HG03280 (cell line): Measurements from ENCODE around the gene ADARB2.
"Not testable (repeated sequence)": the region's sequence is repeated elsewhere in the genome, so short reads cannot be mapped to it uniquely, and the experiment has no call there.

ENCODE experiments used
- ATAC-seq: cut with Tn5 transposase; IDR thresholded peaks from one replicate; pipeline ENCODE4 v1.9.1; 2021; ENCODE audit warnings: mild to moderate bottlenecking, moderate library complexity; ENCODE audit not compliant: unreplicated experiment

ADARB2 gene

GRCh38 chr10:1169981-1170866, 567.1 kb downstream of the ADARB2 start:
- ATAC-seq: no peak

GRCh38 chr10:1169186-1169885, 568.0 kb downstream of the ADARB2 start:
- ATAC-seq: no peak

DNA sequence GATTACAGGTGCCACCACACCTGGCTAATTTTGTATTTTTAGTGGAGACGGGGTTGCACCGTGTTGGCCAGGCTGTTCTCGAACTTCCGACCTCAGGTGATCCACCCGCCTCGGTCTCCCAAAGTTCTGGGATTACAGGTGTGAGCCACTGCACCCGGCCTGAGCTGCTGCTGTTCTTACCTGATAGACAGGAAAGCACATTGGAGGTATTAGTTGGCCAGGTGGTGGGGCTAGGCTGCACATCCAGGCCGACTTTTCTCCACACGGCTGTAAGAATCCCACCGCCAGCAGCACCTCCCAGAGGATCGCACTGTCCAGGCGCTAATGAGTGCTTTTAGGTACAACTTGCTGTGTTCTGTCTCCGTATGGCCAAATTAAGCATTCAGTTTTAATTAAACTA, 568.6 kb downstream of the ADARB2 start:
- no peak for ATAC-seq

- no peak for ATAC-seq
Measured at GRCh38 chr10:1166828-1167275, 570.5 kb downstream of the ADARB2 start.

GRCh38 chr10:1166101-1166827, 571.1 kb downstream of the ADARB2 start:
- no peak for ATAC-seq

DNA sequence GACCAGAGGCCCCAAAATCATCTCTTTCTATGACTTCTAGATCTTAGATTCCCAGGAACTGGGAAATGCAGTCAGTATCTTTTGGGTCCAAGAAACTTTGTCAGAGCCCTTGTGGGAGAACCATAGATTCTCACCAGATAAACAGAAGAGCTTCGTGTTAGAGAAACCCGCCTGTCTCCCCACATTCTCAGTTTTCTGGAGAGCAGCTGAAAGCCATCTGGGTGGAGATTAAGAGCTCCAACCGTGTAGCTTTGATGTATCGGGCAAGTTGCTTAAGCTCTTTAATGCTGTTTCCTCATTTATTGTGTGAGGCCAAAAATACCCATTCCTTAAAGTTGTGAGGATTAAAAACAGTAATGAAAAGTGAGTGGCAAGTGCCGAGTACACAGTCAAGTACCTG, 573.5 kb downstream of the ADARB2 start:
- ATAC-seq: no peak

DNA sequence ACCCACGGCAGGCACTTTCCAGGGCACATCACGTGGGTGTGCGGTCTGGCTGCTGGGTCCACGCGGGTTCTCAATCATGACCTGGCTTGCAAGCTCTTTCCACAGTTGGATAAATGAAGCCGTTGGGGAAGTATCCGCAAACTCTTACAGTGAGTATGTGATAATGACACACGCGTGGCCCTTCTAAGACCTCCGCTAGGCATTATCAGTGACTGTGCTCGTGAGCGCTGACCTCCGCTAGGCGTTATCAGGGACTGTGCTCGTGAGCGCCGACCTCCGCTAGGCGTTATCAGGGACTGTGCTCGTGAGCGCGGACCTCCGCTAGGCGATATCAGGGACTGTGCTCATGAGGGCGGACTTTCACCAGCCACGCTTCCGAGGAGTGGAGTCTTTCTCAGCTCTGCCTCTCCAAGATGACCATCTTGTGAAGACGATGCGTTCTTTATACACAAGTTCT, 574.1 kb downstream of the ADARB2 start:
- ATAC-seq: no peak

DNA sequence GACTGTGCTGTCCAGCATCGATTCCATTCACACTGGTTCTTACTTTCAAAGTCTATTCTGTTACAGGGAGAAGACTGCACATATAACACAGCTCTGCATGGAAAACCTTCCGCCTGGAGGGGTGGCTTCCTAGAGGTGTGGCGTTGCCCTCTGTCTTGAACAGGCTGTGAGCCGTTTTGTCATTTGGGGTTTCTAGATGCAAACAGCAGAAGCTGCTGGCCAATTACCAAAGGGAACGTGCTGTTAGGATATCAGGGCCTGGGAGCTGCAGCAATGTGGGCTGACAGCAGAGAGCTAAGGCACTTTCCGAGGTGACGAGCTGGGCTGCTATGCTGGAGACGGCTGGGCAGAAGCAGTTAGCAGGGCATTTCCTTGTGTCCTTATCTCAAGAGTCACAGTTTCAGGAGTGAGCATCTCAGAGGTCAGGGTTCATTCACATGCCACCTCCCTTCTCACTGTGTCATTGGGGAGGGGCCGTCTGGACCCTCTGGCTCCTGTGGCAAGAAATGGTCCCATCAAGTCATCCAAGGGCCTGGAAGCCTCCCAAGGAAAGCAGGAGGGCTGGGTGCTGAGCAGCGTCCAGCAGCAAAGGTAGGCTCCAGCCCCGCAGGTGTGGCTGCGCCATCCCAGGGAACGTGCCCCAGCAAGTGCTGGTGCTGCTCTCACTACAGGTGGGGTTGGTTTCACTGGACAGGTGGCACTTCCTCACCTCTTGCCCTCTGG, 574.7 kb downstream of the ADARB2 start:
- no peak for ATAC-seq

- not testable (repeated sequence) for ATAC-seq
Measured at GRCh38 chr10:1161315-1161673, 576.0 kb downstream of the ADARB2 start.

DNA sequence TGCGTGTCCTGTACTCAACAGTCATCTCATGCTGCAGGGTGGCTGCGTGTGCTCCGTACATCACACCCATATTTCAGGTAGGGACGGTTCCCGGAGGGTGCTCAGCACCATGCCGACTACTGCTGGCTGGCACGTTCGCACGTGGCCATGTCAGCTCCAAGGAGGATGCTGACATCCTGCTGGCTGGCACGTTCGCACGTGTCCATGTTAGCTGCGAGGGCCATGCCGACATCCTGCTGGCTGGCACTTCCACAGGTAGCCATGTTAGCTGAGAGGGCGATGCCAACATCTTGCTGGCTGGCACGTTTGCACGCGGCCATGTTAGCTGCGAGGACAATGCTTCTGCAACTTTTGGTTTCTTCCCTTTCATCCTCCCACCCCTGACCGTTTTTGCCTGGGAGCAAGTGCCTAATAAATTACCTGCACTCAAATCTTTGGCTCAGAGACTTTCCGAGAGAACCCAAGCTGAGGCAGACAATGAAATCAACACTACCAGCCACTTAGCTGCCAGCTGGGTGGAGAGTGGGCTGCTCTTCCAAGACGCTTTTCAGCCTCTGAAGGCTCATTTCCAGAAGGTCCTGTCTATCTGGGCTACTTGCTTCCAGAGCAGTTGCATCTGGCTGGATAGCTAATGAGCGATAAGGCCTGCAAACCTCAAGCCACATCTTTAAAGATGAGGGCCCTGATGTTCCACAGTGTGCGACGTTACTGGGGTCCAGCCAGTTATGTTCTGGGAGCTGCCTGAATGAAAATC, 576.6 kb downstream of the ADARB2 start:
- ATAC-seq: no peak

GRCh38 chr10:1159131-1160061, 577.9 kb downstream of the ADARB2 start:
- no peak for ATAC-seq

- not testable (repeated sequence) for ATAC-seq
Measured at GRCh38 chr10:1158536-1158935, 578.8 kb downstream of the ADARB2 start.

GRCh38 chr10:1158066-1158465, 579.3 kb downstream of the ADARB2 start:
- no peak for ATAC-seq

DNA sequence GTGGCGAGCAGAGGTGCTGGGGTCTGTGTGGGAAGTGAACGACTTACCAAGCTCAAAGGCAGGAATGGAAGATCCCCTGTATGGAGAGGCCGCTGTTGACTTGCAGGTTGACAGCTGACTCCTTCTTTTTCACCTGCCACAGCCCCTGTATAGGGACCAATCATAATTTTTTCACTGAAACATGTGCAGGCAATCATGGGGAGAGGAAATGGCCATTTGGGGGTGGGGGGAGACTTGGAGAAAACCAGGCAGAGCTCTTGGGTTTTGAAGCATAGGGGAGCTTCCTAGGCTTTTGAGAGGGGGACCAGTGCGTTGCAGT, 579.8 kb downstream of the ADARB2 start:
- no peak for ATAC-seq

GRCh38 chr10:1156921-1157614, 580.3 kb downstream of the ADARB2 start:
- ATAC-seq: no peak

DNA sequence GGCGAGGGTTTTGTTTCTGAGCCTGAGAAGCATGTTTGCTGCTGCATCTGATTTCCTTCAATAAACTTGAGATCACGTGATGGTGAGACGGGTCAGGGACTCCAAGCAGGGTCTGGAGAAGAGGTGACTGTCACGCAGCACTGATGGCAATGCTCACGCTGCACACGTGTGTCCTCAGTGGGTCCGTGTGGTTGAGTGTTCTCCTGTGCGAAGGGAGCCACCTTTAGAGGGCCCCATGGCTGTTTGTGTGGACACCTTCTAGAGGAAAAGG, 580.8 kb downstream of the ADARB2 start:
- ATAC-seq: no peak

DNA sequence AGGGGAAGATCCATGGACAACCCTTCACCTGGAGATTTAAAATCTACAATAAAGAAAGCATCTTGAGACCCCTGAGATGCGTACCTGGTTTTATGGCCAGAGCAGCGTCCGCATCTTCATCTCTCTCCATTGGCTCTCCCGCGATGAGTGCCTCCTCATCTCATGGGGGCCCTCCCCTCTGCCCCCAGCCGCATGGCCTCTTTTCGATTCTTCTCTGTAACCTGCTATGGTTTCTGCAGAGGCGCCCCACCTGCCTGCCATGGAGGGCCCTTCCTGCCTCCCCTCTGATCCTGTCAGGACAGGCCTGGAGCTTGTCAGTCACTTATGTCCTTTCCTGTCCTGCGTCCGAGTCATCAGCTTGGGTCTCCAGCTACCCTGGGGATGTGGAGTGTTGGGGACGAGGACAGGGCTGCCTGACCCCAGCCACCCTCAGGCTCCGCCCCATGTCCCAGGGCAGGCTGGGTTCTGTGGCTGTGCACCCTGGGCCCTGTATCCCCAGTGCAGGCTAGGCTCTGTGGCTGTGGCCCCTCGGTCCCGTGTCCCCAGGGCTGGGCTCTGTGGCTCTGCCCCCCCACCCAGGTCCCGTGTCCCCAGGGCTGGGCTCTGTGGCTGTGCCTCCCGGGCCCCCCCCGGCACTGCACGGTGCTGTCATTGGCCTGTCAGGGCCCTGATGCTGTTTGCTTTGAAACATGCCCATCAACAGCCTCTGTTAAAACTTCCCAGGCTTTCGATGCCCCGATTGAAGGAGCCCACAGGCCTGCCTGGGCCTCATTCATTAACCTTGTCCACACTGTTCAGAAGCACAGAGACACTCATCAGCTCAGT, 581.3 kb downstream of the ADARB2 start:
- ATAC-seq: no peak
